HPDE6-E6E7 (cell line): ENCODE measurements around the gene PRKCD.
"Not testable (repeated sequence)": the region's sequence is repeated elsewhere in the genome, so short reads cannot be mapped to it uniquely, and the experiment has no call there.

Source experiments
- DNase-seq: peaks from one replicate; pipeline ENCODE4 v3.0.0; 2011; ENCODE audit warnings: missing footprints; ENCODE audit errors: extremely low spot score

Gene PRKCD

DNA sequence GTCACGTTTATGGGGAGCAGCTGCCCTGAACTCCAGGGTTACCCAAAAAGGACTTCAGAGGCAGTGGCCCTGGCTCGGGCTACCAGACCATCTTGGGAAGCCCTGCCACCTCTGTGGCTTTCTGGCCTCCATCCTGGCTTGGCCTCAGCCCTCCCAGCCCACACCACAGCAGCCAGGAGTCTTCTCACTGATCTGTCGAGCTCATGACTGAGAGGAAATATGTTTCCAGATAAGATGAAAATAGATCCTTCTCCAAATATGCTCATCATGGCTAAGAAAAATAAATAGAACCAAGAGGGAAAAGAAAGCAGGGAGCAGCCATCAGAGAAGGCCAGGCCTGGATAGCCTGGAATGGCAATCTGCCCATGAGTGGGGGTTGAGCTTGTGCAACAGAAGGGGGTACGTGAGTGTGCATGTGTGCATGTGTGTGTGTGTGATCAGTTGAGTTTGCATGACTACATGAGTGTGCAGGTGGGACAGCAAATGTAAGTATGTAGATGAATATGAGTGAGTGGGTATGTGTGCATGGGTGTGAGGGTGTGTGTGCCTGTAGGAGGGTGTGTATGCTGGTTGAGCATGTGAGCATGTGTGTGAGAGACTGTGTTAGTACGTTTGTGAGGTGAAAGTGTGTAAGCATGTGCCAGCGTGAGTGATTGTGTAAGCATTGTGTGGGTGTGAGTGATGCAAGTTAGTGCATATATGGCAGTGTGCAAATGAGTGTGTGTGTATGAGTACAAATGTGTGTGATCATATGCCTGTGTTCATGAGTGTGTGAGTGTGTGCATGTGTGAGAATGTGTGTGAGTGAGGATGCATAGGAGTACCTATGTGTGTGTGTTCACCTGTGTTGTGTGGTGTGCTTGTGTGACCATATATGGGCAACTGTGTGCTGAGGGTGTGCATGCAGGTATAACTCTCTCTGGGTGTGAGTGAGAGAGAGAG is 20.8 kb upstream of the PRKCD start:
- no peak for DNase-seq

DNA sequence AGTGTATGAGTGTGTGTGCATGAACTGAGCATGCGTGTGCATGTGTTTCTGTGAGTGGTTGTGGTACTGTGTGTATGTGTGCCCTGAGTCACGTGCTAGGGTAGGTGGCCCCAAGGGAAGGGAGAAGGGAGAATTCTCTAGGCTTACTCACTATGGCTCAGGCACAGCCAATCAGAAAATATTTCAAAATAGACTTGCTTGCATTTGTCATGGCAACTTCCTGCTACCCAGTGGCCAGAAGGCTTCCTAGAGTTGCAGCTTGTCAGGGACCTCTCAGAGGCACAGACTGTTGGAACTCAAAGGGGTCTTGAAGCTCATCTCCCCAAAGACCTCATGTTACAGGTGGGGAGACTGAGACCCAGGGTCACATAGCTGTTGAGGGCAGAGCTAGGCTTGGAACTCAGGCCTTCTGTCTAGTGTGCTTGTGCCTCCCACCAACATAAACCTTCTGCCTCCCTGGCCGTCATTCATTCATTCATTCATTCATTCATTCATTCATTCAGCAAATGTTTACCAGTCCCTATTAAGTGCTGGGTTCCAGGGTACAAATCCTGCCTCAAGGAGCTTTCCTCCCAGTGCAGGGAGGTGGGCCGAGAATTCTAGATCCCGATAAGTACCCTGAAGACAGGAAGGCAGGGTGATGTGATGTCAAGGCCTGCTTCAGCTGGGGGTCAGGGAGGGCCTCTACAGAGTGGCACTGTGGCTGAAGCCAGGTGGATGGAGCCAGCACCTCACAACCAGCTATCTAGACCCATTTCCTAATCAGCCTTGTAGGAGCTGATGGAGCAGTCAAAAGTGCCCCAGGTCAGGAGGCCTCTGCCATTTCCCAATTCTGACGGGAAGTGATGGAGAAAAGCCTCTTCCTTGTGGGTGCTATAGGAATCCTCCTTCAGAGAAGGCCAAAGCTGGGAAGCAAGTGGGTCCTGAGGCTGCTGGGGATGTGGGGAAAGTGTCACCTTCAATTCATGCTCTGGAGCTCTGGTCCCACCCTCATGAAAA is 19.9 kb upstream of the PRKCD start:
- DNase-seq: no peak

- no peak for DNase-seq
Measured at GRCh38 chr3:53142986-53143385, 18.0 kb upstream of the PRKCD start.

GRCh38 chr3:53144446-53144845 is 16.6 kb upstream of the PRKCD start:
- DNase-seq: no peak

- no peak for DNase-seq
Measured at GRCh38 chr3:53144862-53145712, 15.9 kb upstream of the PRKCD start.

GRCh38 chr3:53145713-53146080 is 15.3 kb upstream of the PRKCD start:
- DNase-seq: no peak

DNA sequence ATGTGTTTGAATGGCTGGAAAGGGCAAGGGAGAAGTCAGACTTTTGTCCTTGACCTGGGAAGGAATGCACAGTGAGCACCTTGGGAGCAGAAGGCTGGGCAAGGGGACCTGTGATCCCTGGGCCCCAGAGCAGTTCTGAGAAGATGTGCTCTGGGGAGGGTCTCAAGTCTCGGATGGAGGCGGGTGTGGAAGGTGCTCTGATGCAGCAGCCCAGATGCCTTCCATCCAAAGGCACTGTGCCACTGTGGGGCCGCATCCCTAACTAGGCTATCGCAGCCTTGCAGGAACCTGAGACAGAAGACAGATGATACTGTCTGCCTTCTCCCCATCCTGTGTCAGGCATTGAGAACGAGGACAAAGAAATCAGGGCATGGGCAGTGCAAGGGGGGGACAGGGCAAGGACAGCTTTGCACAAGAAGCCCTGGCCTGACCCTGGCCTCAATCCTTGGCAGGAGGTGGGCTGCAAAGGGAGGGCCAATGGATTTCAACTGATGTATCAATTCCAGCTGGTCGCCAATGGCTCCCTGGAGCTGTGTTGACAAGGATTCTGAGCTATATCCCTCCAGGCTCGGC is 14.6 kb upstream of the PRKCD start:
- DNase-seq: no peak

GRCh38 chr3:53147151-53147902 is 13.7 kb upstream of the PRKCD start:
- DNase-seq: no peak

DNA sequence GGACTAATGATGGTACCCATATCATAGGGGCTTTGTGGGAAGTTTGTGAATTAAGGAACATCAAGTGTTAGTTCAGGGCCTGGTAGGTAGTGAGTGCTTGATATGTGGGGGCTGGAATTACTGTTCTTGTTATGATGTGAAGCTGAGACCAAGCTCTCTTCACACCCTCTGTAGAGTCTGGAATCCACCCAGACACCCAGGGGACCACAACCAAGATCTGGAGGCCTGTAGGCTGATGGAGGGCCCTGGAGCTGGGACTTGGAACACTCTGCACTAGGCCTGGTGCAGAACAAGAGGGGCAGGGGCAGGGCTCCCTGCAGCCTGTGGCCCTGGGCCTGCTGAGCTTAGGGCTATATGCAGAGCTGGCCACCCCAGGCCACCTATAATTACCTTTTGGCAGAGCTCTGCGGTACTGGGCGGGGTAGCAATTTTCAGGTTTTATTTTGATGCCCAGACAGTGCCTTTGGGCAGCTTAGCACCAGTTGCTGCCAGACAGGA is 13.1 kb upstream of the PRKCD start:
- DNase-seq: no peak

- DNase-seq: no peak
Measured at GRCh38 chr3:53149006-53149690, 11.9 kb upstream of the PRKCD start.

GRCh38 chr3:53149699-53150098 is 11.3 kb upstream of the PRKCD start:
- DNase-seq: no peak

- no peak for DNase-seq
Measured at GRCh38 chr3:53150247-53151085, 10.5 kb upstream of the PRKCD start.

DNA sequence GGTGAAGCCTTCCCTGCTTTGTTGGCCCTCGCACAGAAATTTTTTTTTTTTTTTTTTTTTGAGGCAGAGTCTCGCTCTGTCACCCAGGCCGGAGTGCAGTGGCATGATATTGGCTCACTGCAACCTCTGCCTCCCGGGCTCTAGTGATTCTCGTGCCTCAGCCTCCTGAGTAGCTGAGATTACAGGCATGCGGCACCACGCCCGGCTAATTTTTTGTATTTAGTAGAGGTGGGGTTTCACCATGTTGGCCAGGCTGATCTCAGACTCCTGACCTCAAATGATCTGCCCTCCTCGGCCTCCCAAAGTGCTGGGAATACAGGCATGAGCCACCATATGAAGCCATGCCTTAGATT is 9.9 kb upstream of the PRKCD start:
- not testable (repeated sequence) for DNase-seq

GRCh38 chr3:53151465-53151864 is 9.5 kb upstream of the PRKCD start:
- DNase-seq: no peak

- DNase-seq: no peak
Measured at GRCh38 chr3:53151870-53152660, 8.9 kb upstream of the PRKCD start.

DNA sequence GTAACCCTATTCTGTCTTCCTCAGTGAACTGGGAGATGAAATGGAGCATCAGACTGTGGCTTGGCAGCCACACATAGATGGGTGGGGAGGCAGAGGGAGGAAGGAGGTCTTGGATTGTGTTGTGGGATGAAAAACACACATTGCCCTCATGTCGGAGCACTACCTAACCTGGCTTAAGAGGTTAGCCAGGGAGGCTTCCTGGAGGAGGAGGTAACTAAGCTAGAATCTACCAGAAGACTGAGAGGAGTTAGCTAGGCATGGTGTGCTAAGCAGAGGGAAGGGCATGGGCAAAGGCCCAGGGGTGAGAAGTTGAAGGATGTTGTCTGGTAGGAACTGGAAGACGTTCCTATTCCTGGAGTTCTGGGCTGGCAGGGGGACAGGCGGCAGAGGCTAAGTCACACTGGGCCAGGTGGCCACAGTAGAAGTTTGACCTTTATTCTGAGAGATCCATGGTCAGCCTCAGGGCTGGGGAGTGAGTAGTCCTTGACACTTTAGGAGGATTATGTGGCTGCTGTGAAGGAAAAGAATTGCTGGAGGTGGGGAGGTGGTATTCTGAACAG is 7.7 kb upstream of the PRKCD start:
- no peak for DNase-seq

- DNase-seq: no peak
Measured at GRCh38 chr3:53153980-53154379, 7.0 kb upstream of the PRKCD start.

- no peak for DNase-seq
Measured at GRCh38 chr3:53154881-53155285, 6.1 kb upstream of the PRKCD start.
